A549 treated with RU486 at 1 μM for 4 hours (cell line): ENCODE results near the gene ORMDL3. TPM values are rescaled to one million over a fixed set of nuclear protein-coding genes. Genes with fewer than 3 reads are reported as not detected.

Experiments
- total RNA-seq: library from RNA; stranded (reverse); fragments of 200-300 nt; extraction: Qiagen RNA extraction; gene quantifications from 5 replicates; pipeline ENCODE4 v1.2.3, GENCODE V29; 2022; ENCODE audit warnings: low read depth

The ORMDL3 gene
- 33.9 to 47.8 TPM (median 44.0 TPM) in 5 replicates for total RNA-seq

GRCh38 chr17:39927101-39927928 lies at the start of gene ORMDL3, which contains the start of gene LRRC3C:
TSS of gene ORMDL3 (minus strand) at chr17:39927601. CDS start at chr17:39924203, 3,398 bp downstream.
TSS of gene LRRC3C (plus strand) at chr17:39927732. CDS start at chr17:39941524, 13,792 bp downstream.

GRCh38 chr17:39962642-39963220 lies 35.3 kb upstream of the ORMDL3 start, which contains the start of gene GSDMA:
TSS of gene GSDMA (plus strand) at chr17:39963004. CDS start at chr17:39965688, 2,684 bp downstream.

Other genes with a start within 250 kb of the ORMDL3 start
- 6.4 to 8.5 TPM (median 8.1 TPM) in 5 replicates for gene PGAP3, start 239.5 kb downstream of the ORMDL3 start, total RNA-seq
- gene ERBB2, start 227.5 kb downstream of the ORMDL3 start, total RNA-seq = 27.5 to 36.2 TPM (median 30.1 TPM) in 5 replicates
- gene MIEN1, start 197.1 kb downstream of the ORMDL3 start, total RNA-seq = 90.7 to 109 TPM (median 94.1 TPM) in 5 replicates
- gene GRB7, start 189.7 kb downstream of the ORMDL3 start, total RNA-seq = 2.8 to 7.3 TPM (median 4.8 TPM) in 5 replicates
- gene IKZF3, start 63.3 kb downstream of the ORMDL3 start, total RNA-seq = not detected in 5 replicates
- gene ZPBP2, start 59.4 kb downstream of the ORMDL3 start, total RNA-seq = not detected in 5 replicates
- gene GSDMB, start 9.0 kb downstream of the ORMDL3 start, total RNA-seq = 1.7 to 2.9 TPM (median 2.3 TPM) in 5 replicates
- gene LRRC3C, start 131 bp upstream of the ORMDL3 start, total RNA-seq = not detected in 5 replicates
- gene GSDMA, start 35.4 kb upstream of the ORMDL3 start, total RNA-seq = not detected in 5 replicates
- gene PSMD3, start 53.2 kb upstream of the ORMDL3 start, total RNA-seq = 149 to 180 TPM (median 173 TPM) in 5 replicates
- 0.10 to 0.20 TPM (median 0.16 TPM) in 3 of 5 replicates, not detected in the others for gene CSF3, start 87.8 kb upstream of the ORMDL3 start, total RNA-seq
- 41.4 to 55.4 TPM (median 50.7 TPM) in 5 replicates for gene MED24, start 126.8 kb upstream of the ORMDL3 start, total RNA-seq
- gene THRA, start 135.4 kb upstream of the ORMDL3 start, total RNA-seq = 13.3 to 19.6 TPM (median 18.7 TPM) in 5 replicates
- 9.3 to 12.8 TPM (median 11.5 TPM) in 5 replicates for gene NR1D1, start 173.0 kb upstream of the ORMDL3 start, total RNA-seq
- 54.9 to 64.4 TPM (median 62.7 TPM) in 5 replicates for gene MSL1, start 194.4 kb upstream of the ORMDL3 start, total RNA-seq
- gene CASC3, start 212.9 kb upstream of the ORMDL3 start, total RNA-seq = 40.8 to 48.1 TPM (median 45.2 TPM) in 5 replicates
- 2.4 to 2.7 TPM (median 2.5 TPM) in 5 replicates for gene RAPGEFL1, start 249.9 kb upstream of the ORMDL3 start, total RNA-seq